ENCODE results near the gene DYNLT4. TPM values are rescaled to one million over a fixed set of nuclear protein-coding genes. Genes with fewer than 3 reads are reported as not detected.

Gene DYNLT4
- total RNA-seq, 2 donors from 2014 or later = 0.64 TPM; not detected in 1

DNA sequence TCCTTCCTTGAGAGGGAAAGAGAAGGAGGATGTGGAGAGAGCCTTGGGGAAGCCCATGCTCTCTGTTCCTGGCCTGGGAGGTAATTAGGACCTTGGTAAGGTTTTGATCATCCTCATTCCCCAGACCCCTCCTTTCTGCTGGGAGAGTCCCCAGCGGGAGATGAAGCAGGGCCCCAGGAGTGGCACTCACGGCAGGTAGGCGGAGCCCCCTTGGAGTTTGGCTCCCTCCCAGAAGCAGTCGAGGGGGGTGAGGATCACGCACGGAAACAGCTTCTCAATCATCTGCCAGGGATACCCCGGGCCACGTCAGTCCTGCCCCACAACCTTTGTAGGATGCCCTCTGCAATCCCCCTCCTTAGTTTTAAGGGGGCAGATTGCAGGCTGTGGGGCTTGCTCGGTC, 24.4 kb upstream of the DYNLT4 start:
- Histone ChIP-seq H3K36me3 (ENCODE audit: control insufficient read depth, insufficient read depth, low read length) (no peaks in the 10 kb centered on the region), H3K9ac (ENCODE audit: extremely low read depth, low read length, poor library complexity, severe bottlenecking) (no peak overlapping the region), H3K27ac (ENCODE audit: low read depth, low read length) (no peak overlapping the region), H3K9me3 (ENCODE audit: control insufficient read depth, low read length) (no peaks in the 10 kb centered on the region), H3K4me1 (ENCODE audit: control insufficient read depth, insufficient read depth, low read length) (no peaks in the 10 kb centered on the region), H3K4me3 (ENCODE audit: low read length) (no peak overlapping the region), H3K27me3 (ENCODE audit: control insufficient read depth, insufficient read depth, low read length, poor library complexity, severe bottlenecking) (no peaks in the 10 kb centered on the region)
- no peak overlapping the region for H3K27ac Mint-ChIP-seq
- H3K4me3 Mint-ChIP-seq = no peak overlapping the region
- no peaks in the 10 kb centered on the region for H3K36me3 Mint-ChIP-seq (ENCODE audit: low read depth)
- peak; percentile 52 for DNase-seq
- H3K9me3 Mint-ChIP-seq = no peaks in the 10 kb centered on the region
- TF ChIP-seq, protein P1, sequence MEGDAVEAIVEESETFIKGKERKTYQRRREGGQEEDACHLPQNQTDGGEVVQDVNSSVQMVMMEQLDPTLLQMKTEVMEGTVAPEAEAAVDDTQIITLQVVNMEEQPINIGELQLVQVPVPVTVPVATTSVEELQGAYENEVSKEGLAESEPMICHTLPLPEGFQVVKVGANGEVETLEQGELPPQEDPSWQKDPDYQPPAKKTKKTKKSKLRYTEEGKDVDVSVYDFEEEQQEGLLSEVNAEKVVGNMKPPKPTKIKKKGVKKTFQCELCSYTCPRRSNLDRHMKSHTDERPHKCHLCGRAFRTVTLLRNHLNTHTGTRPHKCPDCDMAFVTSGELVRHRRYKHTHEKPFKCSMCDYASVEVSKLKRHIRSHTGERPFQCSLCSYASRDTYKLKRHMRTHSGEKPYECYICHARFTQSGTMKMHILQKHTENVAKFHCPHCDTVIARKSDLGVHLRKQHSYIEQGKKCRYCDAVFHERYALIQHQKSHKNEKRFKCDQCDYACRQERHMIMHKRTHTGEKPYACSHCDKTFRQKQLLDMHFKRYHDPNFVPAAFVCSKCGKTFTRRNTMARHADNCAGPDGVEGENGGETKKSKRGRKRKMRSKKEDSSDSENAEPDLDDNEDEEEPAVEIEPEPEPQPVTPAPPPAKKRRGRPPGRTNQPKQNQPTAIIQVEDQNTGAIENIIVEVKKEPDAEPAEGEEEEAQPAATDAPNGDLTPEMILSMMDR (conservative IDR thresholded peaks at IDR 0.05) = no peak
- H3K4me1 Mint-ChIP-seq = peaks cover 14% of the 10 kb centered on the region
- H3K27me3 Mint-ChIP-seq (ENCODE audit: insufficient read depth) = no peaks in the 10 kb centered on the region
- WGBS, 2 experiments (ENCODE audit: insufficient coverage in 1 of 2, insufficient read length in 1 of 2) = 74 to 82% methylated on average over 6 to 9 of the region's 9 CpGs

DNA sequence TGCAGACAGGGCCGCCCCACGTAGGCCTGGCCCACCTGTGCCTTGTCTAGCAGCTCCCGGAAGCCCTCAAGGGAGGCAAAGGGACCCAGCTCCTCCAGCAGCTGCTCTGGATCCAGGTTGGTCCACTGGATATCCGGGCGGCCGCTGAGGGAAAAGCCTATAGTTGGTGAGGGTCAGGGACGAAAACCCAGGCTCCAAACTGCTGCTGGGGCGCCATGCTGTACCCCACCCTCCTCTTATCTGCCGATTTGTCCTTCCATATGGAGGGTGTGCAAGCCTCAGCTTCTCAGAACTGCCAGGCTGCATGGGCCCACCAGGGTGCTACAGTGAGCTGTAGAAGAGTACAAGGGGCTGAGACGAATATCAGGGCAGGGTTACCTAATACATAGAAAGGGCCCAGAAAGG, 23.8 kb upstream of the DYNLT4 start:
- WGBS, 2 experiments (ENCODE audit: insufficient coverage in 1 of 2, insufficient read length in 1 of 2) = 92 to 95% methylated on average over 4 to 10 of the region's 10 CpGs
- H3K36me3 ChIP-seq (ENCODE audit: control insufficient read depth, insufficient read depth, low read length) = no peaks in the 10 kb centered on the region
- TF ChIP-seq, protein P1 (conservative IDR thresholded peaks at IDR 0.05) = peak; percentile 28
- Mint-ChIP-seq H3K27me3 (ENCODE audit: insufficient read depth) (no peaks in the 10 kb centered on the region), H3K36me3 (ENCODE audit: low read depth) (no peaks in the 10 kb centered on the region), H3K4me1 (peaks cover 14% of the 10 kb centered on the region), H3K4me3 (no peak overlapping the region), H3K27ac (no peak overlapping the region), H3K9me3 (no peaks in the 10 kb centered on the region)
- H3K9ac ChIP-seq (ENCODE audit: extremely low read depth, low read length, poor library complexity, severe bottlenecking) = no peak overlapping the region
- no peaks in the 10 kb centered on the region for H3K4me1 ChIP-seq (ENCODE audit: control insufficient read depth, insufficient read depth, low read length)
- H3K9me3 ChIP-seq (ENCODE audit: control insufficient read depth, low read length) = no peaks in the 10 kb centered on the region
- peak; percentile 54 for DNase-seq
- no peaks in the 10 kb centered on the region for H3K27me3 ChIP-seq (ENCODE audit: control insufficient read depth, insufficient read depth, low read length, poor library complexity, severe bottlenecking)
- H3K27ac ChIP-seq (ENCODE audit: low read depth, low read length) = no peak overlapping the region
- H3K4me3 ChIP-seq (ENCODE audit: low read length) = no peak overlapping the region

DNA sequence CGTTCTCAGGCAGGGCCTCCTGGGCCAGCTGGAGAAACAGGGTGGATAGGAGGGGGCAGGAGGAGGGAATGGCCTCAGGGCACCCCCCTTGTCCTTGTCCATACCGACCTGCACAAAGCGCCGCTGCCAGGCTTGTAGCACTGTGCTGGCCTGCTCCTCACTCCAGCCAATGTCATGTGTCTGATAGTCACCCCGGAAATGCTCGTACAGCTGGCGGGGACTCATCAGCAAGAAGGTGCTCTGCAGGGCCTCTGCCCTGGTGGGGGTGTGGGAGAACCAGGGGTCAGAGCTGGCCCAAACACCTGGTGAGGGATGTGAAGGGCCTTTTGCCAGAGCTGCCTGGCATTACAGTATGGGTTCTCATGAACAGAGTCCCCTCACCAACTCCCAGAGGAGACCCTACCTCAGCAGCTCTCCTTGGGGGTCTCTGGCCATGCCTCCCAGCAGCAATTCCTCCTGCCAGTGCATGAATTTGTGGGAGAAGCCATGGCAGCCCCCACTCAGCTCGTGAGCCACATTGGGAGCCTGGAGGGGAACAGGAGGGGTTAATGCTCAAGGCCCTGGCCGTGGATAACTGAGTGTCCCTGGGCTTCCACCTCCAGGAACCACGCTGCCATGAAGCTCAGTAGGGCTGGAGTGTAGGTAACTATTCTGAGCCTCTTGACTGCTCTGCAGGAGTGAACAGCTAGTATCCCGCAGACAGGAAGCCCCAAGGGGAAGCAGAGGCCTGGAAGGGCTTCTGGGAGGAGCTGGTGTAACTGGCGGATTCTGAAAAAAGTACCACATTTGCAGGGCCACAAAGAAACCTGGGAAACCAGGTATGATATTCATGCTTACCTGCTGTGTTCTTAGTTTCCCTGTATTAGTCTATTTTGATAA, 22.6 kb upstream of the DYNLT4 start:
- Histone ChIP-seq H3K4me1 (ENCODE audit: control insufficient read depth, insufficient read depth, low read length) (no peaks in the 10 kb centered on the region), H3K36me3 (ENCODE audit: control insufficient read depth, insufficient read depth, low read length) (no peaks in the 10 kb centered on the region), H3K4me3 (ENCODE audit: low read length) (no peak overlapping the region), H3K9ac (ENCODE audit: extremely low read depth, low read length, poor library complexity, severe bottlenecking) (no peak overlapping the region), H3K27ac (ENCODE audit: low read depth, low read length) (no peak overlapping the region), H3K27me3 (ENCODE audit: control insufficient read depth, insufficient read depth, low read length, poor library complexity, severe bottlenecking) (no peaks in the 10 kb centered on the region), H3K9me3 (ENCODE audit: control insufficient read depth, low read length) (no peaks in the 10 kb centered on the region)
- H3K27ac Mint-ChIP-seq = no peak overlapping the region
- 84 to 91% methylated on average over 7 to 12 of the region's 12 CpGs for WGBS, 2 experiments (ENCODE audit: insufficient coverage in 1 of 2, insufficient read length in 1 of 2)
- H3K4me3 Mint-ChIP-seq = no peak overlapping the region
- no peaks in the 10 kb centered on the region for H3K9me3 Mint-ChIP-seq
- no peaks in the 10 kb centered on the region for H3K27me3 Mint-ChIP-seq (ENCODE audit: insufficient read depth)
- peaks cover 14% of the 10 kb centered on the region for H3K4me1 Mint-ChIP-seq
- TF ChIP-seq, protein P1 (conservative IDR thresholded peaks at IDR 0.05) = no peak
- DNase-seq = peak; percentile 44
- H3K36me3 Mint-ChIP-seq (ENCODE audit: low read depth) = no peaks in the 10 kb centered on the region

Data from endodermal cell (in vitro differentiated cells).